GM19468 (cell line): ENCODE data around the gene TMEM35A.
"Not testable (repeated sequence)": the region's sequence is repeated elsewhere in the genome, so short reads cannot be mapped to it uniquely, and the experiment has no call there.

ENCODE experiments used
- ATAC-seq: cut with Tn5 transposase; IDR thresholded peaks from one replicate; pipeline ENCODE4 v1.9.1; 2021; ENCODE audit warnings: mild to moderate bottlenecking, moderate library complexity, moderate number of reproducible peaks; ENCODE audit not compliant: unreplicated experiment; ENCODE audit errors: extremely low read depth

Gene TMEM35A

GRCh38 chrX:101078716-101079598, at the start of gene TMEM35A:
Gene TMEM35A (plus strand): TSS chrX:101078879. CDS start chrX:101079003, 124 bp downstream.
- ATAC-seq = no peak

- no peak for ATAC-seq
Observed at GRCh38 chrX:101029665-101030064, 49.0 kb upstream of the TMEM35A start.

- ATAC-seq = no peak
Observed at GRCh38 chrX:101037231-101037630, 41.4 kb upstream of the TMEM35A start.

GRCh38 chrX:101040197-101040596, 38.5 kb upstream of the TMEM35A start:
- no peak for ATAC-seq

GRCh38 chrX:101051153-101051548, 27.5 kb upstream of the TMEM35A start:
- ATAC-seq = no peak

- ATAC-seq = peak; percentile 80
Observed at GRCh38 chrX:101051549-101052302, 27.0 kb upstream of the TMEM35A start, which contains the start of gene TRMT2B. Gene TRMT2B (minus strand): TSS chrX:101052111. CDS start chrX:101042289, 9,822 bp downstream.

GRCh38 chrX:101056551-101056950, 22.1 kb upstream of the TMEM35A start:
- ATAC-seq = not testable (repeated sequence)

- ATAC-seq = peak; percentile 76
Observed at GRCh38 chrX:101057093-101057714, 21.5 kb upstream of the TMEM35A start.

GRCh38 chrX:101062176-101062575, 16.5 kb upstream of the TMEM35A start:
- no peak for ATAC-seq

- ATAC-seq = no peak
Observed at GRCh38 chrX:101071582-101071981, 7.1 kb upstream of the TMEM35A start.

GRCh38 chrX:101079736-101080270, 1.1 kb downstream of the TMEM35A start:
- ATAC-seq = no peak

GRCh38 chrX:101080326-101081124, 1.8 kb downstream of the TMEM35A start:
- ATAC-seq = no peak

GRCh38 chrX:101081231-101081630, 2.6 kb downstream of the TMEM35A start:
- ATAC-seq = no peak

- no peak for ATAC-seq
Observed at GRCh38 chrX:101091817-101092216, 13.1 kb downstream of the TMEM35A start.

GRCh38 chrX:101097546-101098453, 19.1 kb downstream of the TMEM35A start, which contains the start of gene CENPI:
Gene CENPI (plus strand): TSS chrX:101098204. CDS start chrX:101101071, 2,867 bp downstream.
- ATAC-seq = peak; percentile 92

- ATAC-seq = no peak
Observed at GRCh38 chrX:101108284-101108683, 29.6 kb downstream of the TMEM35A start.

- ATAC-seq = no peak
Observed at GRCh38 chrX:101117701-101118100, 39.0 kb downstream of the TMEM35A start.

GRCh38 chrX:101136235-101136634, 57.6 kb downstream of the TMEM35A start:
- ATAC-seq = no peak
